IPS-18c (cell line): ENCODE data around the gene PLEKHG3.
"Not testable (repeated sequence)": the region's sequence is repeated elsewhere in the genome, so short reads cannot be mapped to it uniquely, and the experiment has no call there.

Experiments used
- H3K4me3 ChIP-seq: 2 replicates; pipeline ENCODE4 v1.7.0; 2013; ENCODE audit warnings: low read depth, mild to moderate bottlenecking, low read length, moderate library complexity; ENCODE audit not compliant: insufficient read depth
- H3K9me3 ChIP-seq: one replicate; pipeline ENCODE4 v1.6.1; 2013; ENCODE audit warnings: mild to moderate bottlenecking, low read length, moderate library complexity; ENCODE audit not compliant: control insufficient read depth, insufficient read depth

The PLEKHG3 gene

DNA sequence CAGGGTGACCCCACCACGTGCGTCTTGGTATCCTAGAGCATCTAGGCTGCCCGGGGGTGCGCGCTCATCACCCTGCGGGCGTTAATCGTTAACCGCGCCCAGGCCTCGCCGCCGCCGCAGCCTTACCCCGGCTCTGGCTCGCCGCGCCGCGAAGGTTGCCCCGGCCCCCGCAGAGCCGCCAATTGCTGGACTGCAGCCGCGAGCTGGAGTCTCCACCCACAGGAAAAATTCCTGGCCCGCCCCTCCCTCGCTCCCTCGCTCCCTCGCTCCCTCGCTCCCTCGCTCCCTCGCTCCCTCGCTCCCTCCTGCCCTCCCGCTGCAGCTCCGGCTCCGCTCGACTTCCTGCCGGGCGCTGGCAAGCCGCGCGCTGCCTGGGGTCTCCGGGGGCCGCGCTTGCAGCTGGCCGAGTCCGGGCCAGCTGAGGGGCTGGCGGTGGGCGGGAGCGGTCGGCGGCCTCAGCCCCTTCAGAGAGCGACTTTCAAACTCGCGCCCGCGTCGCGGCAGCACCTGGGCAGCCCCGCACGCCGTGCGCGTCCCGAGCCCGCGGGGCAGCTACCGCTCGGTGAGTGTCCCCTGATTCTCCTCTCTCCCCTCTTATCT lies at the start of gene PLEKHG3:
Gene PLEKHG3, plus strand, starts transcription at position 282 of the 600 bp plus-strand sequence. CDS start 23,208 bp downstream, outside the sequence.
- Histone ChIP-seq H3K4me3 (peak within 1 kb of the TSS; percentile 89), H3K9me3 (no peaks in the 10 kb centered on the region)

DNA sequence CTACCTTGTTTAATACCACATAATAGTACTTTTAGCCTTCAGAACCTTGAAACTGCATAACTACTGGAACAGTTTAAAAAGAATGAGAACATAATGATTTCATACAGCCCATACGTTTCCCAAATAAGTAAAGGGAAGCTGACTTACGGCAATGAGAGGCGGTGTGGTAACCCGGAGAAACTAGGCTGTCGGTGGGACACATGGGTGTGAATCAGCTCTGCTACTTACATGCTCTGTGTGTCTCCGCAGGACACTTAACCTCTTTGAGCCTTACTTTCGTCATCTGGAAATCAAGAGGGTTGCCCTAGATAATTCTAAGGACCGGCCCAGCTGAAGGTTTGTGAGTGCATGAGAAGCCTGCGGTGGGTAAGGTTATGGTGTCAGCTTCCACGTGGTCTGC lies 49.3 kb upstream of the PLEKHG3 start:
- H3K9me3 ChIP-seq: no peaks in the 10 kb centered on the region
- H3K4me3 ChIP-seq: no peak overlapping the region

GRCh38 chr14:64656986-64657385 lies 47.2 kb upstream of the PLEKHG3 start:
- H3K9me3 ChIP-seq: no peaks in the 10 kb centered on the region
- H3K4me3 ChIP-seq: no peak overlapping the region

DNA sequence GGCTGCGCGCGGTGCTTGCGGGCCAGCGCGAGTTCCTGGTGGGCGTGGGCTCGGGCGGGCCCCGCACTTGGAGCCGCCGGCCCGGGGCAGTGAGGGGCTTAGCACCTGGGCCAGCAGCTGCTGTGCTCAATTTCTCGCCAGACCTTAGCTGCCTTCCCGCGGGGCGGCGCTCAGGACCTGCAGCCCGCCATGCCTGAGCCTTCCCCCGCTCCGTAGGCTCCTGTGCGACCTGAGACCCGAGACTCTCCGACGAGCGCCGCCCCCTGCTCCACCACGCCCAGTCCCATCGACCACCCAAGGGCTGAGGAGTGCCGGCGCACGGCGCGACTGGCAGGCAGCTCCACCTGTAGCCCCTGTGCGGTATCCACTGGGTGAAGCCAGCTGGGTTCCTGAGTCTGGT lies 46.0 kb upstream of the PLEKHG3 start:
- Histone ChIP-seq H3K9me3 (no peaks in the 10 kb centered on the region), H3K4me3 (no peak overlapping the region)

- not testable (repeated sequence) for H3K9me3 ChIP-seq, H3K4me3 ChIP-seq
Measured at GRCh38 chr14:64658700-64659264, 45.4 kb upstream of the PLEKHG3 start.

- no peaks in the 10 kb centered on the region for H3K9me3 ChIP-seq
- no peak overlapping the region for H3K4me3 ChIP-seq
Measured at GRCh38 chr14:64659366-64659765, 44.9 kb upstream of the PLEKHG3 start.

DNA sequence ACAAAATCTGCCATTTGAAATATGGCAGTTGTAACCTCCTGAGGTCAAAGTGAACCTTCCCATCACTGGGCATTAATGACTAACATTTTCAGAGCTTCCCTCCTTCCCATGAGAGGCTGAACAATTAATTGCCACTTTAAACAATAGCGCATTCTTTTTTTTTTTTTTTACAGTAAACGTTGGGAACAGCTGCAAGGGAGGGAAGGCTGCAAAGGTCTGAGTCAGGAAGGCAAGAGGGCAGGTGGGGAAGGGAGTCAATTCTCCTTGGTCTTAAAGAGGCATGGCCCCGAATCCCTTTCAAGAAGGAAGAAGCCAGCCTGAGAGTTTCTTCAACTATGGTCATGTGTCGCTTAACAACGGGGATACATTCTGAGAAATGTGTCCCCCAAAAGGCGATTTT lies 41.0 kb upstream of the PLEKHG3 start:
- Histone ChIP-seq H3K4me3 (no peak overlapping the region), H3K9me3 (no peaks in the 10 kb centered on the region)

DNA sequence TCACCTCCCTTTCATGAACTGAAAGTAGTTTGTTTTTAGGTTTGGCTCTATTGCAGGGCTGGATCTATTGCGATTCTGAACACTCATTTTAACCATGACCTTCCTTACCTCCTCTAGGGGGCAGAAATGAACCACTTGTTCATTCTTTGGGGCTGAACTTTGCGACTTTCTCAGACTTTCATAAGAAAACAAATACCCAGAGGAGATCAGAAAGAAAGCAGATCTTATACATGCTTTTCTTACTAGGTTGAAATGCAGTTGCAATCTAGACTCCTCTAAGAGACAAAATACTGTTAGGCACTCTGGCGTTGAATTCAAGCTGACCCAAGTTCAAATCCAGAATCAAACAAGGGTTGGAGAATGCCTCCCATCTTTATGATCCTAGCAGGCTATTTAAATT lies 32.6 kb upstream of the PLEKHG3 start:
- Histone ChIP-seq H3K4me3 (no peak overlapping the region), H3K9me3 (no peaks in the 10 kb centered on the region)

DNA sequence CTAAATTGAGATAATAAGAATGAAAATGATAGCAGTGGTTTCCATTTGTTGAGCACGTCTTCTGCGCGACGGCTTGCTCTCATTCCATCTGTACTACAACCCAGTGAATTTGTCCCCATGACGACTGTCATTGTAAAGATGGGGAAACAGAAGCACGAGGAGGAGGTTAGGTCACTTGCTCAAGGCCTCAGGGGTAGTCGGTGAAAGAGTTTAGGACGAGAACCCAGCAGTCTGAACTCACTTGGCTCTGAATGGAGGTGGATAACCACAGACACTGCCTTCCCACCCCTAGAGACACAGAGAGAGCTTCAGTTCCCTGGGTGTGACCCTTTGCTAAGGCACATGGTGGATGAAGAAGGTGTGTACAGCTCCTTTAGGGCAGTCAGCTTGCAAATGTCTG lies 30.9 kb upstream of the PLEKHG3 start:
- no peaks in the 10 kb centered on the region for H3K9me3 ChIP-seq

DNA sequence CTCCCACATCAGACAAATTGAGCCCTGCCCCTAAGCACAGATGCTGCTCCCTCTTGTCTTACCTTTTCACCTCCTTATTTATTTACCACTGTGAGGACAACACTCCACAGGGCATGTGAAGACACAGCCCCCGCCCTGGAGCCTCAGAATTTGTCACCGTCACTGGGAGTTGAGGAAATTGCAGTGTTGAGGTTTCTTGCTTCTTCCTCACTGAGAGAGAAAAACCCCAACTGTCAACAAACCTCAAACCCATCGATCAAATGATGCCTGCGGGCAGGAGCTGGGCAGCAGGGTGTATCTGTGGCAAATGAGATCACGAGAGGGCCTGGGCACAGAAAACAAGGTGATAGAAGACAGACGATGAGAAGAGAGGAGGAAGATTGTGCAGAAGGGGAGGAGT lies 30.5 kb upstream of the PLEKHG3 start:
- Histone ChIP-seq H3K4me3 (no peak overlapping the region), H3K9me3 (no peaks in the 10 kb centered on the region)

More for the DNA sequence above, 30.9 kb upstream of the PLEKHG3 start:
- H3K4me3 ChIP-seq: no peak overlapping the region

- Histone ChIP-seq H3K9me3 (no peaks in the 10 kb centered on the region), H3K4me3 (no peak overlapping the region)
Measured at GRCh38 chr14:64674829-64675228, 29.4 kb upstream of the PLEKHG3 start.

GRCh38 chr14:64675312-64675711 lies 28.9 kb upstream of the PLEKHG3 start:
- H3K9me3 ChIP-seq: no peaks in the 10 kb centered on the region
- H3K4me3 ChIP-seq: no peak overlapping the region

- H3K4me3 ChIP-seq: no peak overlapping the region
- no peaks in the 10 kb centered on the region for H3K9me3 ChIP-seq
Measured at GRCh38 chr14:64676410-64677008, 27.7 kb upstream of the PLEKHG3 start.

DNA sequence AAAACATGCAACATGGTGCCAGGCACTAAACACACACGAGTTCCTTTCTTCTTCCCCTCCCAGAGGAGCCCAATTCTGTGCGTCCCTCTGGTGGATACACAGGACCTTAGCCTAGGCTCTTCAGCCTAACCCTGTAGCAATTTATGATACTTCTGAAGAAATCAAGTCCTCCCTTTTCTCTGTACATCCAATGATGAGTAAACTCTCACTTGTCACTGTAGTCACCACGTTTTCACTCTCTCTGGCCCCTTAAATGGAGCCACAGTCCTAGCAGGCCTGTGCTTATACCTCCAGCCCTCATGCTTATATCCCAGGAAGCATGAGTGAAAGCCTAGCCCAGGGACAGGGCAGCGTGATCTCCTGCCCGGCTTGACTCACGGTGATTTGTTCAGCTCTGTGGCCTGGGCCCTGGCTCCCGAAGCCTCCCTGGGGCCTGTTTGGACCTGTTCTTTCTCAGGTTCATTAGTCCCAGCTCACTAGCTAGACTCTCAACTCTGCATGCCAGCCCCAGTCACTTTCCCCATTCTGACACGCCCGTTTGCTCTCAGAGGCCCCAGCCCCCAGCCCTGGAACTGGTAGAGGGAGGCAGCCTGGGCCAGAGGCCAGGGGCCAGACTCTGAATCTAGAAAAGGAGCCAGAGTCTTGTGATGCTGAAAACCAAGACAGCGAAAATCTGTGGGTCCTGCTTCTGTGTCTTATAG lies 24.1 kb upstream of the PLEKHG3 start:
- Histone ChIP-seq H3K9me3 (no peaks in the 10 kb centered on the region), H3K4me3 (no peak overlapping the region)

DNA sequence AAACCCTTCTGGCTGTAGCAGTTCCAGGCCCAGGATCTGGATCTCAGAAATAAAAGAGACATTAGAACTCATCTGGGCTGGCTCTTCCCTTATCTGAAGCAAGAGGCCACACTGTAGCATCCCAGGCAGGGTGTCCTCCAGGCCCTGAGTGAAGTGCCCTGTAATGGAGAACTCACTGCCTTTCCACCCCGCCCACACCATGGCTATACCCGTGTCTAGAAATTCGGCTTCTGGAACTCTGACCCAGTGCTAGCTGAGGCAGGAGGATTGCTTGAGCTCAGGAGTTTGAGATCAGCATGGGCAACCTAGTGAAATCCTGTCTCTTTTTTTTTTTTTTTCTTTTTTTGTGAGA lies 23.5 kb upstream of the PLEKHG3 start:
- Histone ChIP-seq H3K4me3 (no peak overlapping the region), H3K9me3 (no peaks in the 10 kb centered on the region)

DNA sequence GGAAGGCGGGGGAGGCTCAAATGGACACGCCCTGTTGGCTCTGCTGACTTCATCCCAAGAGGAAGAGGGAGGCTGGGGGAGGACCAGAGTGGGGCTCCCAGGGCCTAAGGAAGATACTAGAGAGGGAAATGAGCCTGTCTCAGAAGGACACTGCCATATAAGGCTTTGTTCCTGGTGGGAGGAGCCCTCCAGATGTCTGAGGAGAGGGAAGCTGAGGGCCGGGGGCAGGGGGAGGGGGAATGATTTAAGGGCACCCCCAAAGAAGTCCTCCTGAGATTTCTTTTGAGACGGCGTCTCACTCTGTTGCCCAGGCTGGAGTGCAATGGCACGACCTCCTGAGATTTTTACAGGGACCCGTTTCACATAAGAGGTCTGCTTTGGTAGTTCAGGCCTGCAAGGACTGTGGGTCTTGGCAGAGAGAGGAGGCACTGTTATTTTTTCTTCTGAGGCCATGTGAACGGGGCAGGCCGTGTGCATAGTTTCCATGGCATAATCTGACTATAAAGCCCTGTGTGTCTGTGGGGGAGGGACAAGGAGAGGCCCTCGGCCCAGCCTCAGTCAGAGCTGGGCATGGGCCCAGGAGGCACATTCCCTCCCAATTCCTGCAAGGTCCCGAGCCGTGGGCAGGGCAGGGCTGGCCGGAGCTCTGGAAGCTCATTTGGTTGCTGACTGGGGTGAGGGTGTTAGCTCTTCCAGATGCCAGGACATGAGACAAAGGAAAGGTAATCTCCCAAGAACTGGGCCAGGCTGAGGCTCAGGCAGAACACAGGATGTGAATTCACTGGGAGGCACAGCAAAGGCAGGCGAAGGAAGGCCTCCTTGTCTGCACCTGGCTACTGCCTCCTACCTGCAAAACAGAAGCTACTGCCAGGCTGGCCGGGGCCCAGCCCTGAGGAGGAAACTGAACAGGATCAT lies 22.2 kb upstream of the PLEKHG3 start:
- no peak overlapping the region for H3K4me3 ChIP-seq
- H3K9me3 ChIP-seq: no peaks in the 10 kb centered on the region

DNA sequence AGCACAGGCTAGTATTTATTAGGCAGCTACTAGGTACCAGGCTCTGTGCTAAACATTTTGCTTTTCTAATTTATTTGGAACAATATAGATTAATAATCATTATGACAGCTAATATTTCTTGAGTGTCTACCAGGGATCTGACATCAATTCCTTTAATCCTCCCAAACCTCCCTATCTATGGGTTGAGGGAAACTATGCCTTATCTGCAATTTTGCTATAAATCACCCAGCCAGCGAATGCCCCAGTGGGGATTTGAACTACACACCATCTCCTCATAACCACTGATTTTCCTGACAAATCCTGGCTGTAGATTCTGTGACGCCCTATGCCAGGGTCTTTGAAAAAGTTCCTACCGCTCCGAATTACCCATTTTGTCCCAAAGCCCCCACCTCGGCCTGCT lies 21.4 kb upstream of the PLEKHG3 start:
- no peaks in the 10 kb centered on the region for H3K9me3 ChIP-seq
- H3K4me3 ChIP-seq: no peak overlapping the region
